CD4-positive, alpha-beta T cell treated with Interferon alpha-2 for 1 hour (primary cell): ENCODE measurements around the gene SLC12A4.
"Not testable (repeated sequence)": the region's sequence is repeated elsewhere in the genome, so short reads cannot be mapped to it uniquely, and the experiment has no call there.

Experiments used
- DNase-seq, 2 donors: peaks; one replicate each; pipeline ENCODE4 v3.0.0-alpha.2; 2020 to 2022

The SLC12A4 gene

DNA sequence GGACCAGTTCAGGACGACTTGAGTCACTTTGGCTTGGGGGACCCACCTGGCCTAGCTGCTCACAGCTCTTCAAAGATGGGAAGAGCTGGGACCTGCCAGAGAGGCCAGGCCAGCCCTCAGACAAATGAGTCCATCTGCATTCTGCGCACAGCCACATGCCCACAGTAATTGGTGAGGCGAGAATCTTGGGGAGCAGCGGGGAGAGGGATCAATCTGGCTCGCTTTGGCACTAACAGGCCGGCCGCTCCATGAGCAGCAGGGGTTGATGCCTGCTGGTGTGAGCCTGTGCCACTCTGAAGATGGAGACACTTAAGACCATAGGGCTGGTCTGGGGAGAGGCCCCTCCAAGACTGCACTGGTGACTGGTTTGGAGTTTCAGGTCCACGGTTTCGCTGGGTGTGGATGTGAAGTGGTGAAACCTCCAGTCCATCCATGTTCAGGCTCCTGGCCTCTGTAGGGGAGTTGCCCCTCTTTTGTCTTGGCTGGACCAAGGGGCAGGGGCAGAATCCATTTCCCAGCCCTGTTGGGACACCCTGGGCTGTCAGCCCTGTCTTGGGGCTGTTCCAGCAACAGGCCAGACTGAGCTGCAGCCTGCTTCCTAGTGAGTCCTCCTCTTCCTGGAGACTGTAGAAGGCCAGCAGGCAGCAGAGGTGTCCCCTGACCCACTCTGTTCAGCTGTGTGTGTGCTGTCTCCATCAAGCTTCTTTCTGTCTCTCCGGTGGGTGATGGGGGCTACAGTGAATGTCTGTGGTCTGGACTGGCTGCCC lies 44.1 kb downstream of the SLC12A4 start:
- no peak for DNase-seq

DNA sequence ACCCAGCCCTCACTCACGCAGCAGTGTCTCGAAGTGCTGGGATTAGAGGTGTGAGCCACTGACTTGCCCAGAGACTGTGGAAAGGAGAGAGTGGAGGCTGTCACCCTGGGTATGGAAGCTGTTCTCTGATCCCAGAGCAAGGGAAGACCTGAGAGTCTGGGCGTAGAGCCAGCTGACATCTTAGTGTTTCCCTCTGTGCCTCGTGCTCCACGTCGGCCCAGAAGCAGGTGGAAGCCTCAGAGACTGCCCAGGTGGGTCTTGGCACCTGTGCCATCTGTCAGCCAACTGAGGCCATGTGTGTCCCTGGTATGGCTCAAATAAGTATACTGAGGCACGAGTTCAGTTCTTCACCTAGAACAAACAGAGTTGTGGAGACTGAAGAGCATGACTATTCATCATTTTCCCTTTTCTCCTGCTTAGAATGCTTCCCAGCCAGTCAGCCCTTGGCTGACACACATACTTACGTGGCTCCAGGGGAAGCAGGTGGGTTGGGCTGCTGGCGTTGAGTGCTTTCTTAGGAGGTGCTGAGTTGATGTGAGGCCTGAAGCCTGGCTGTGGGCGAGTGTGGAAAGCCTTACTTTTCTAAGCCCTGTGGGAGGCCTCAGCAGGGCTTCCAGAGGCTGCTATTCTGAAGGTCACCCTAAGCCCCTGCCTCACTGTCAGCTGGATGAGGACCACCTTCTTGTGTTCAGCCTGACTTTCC lies 44.9 kb downstream of the SLC12A4 start:
- DNase-seq: no peak

DNA sequence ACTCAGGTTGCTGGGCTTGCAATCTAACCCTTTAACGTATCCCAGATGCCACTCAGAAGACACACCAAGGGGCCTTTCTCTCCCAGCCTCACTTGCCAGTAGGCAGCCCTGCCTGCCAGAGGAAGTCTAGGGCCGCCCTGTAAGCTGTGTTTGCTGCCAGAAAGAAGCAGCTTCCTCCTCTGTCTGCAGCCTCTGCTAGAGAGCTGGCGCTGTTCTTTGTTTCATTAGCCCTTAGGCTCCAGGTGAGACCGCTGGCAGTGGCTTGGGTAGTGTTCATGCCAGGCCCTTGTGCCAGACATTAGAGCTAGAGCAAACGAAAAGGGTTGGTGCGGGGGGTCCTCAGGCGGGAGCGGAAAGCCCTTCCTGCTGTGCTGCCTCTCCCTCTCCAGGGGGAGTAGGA lies 45.7 kb downstream of the SLC12A4 start:
- no peak for DNase-seq

- no peak for DNase-seq
Observed at GRCh38 chr16:67922221-67922620, 46.2 kb downstream of the SLC12A4 start.

GRCh38 chr16:67919622-67920221 lies 48.7 kb downstream of the SLC12A4 start:
- no peak for DNase-seq

DNA sequence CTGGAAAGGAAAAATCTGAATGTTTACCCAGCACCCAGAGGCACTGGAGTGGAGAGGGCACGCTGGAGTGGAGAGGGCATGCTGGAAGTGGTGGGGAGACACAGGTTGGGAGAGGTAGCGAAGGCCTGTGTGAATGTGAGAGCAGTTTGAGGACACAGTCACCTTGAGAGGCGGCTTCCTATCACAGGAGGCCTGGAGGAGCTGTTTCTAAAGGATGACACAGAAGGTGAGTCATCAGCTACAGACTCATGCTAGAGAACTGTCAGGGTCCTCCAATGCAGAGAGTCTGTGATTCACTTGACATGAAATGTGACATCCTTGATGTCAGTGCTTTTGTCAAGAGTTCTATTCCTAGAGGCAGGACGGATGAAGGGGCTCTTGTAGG lies 50.6 kb downstream of the SLC12A4 start:
- DNase-seq: no peak

- DNase-seq: no peak
Observed at GRCh38 chr16:67917140-67917851, 51.1 kb downstream of the SLC12A4 start.

- no peak for DNase-seq
Observed at GRCh38 chr16:67915831-67916723, 52.4 kb downstream of the SLC12A4 start.

DNA sequence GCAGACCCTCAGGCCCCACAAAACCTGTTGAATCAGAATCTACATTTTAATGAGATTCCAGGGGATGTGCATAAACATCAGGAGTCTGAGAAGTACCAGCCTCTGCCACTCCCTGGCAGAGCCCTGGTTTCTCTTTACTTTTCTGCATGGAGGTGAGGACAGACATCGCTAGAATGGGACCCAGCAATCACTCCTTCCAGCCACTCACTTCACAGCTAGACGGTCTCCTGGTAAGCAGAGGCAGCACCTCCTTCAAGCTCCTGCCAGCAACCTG lies 53.0 kb downstream of the SLC12A4 start:
- not testable (repeated sequence) for DNase-seq

DNA sequence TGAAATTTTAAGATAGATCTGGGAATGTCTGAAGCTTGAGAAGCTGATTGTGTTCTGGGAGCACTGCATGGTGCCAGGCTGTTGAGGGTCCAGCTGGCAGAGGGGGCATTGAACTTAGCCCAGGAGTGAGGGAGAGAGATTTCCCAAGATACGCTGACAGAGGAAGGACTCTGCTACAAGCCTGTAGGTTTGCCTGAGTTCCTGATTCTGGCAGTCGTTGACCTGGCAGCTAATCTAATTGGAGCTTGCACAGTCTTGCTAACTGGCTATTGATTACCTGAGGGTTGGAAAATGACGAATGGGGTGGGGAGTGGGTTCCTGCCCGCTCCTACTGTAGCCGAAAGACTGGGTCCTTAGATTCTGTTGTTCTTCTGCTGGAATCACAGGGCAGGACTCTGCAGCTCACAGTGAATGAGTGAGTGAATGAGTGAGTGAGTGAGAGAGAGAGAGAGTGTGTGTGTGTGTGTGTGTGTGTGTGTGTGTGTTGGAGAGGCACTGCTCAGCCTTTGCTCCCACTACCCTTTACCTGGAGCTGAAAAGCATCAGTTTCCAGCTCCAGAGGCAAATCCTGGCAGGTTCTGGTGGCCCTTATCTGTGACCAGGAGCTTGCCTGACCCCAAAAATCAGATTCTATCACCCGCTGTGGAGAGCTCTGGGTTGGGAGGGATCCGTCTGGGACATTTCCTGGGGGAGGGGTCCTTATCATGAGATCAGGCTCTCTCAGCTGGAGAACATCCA lies 53.5 kb downstream of the SLC12A4 start:
- no peak for DNase-seq

GRCh38 chr16:67910158-67910557 lies 58.3 kb downstream of the SLC12A4 start:
- no peak for DNase-seq

DNA sequence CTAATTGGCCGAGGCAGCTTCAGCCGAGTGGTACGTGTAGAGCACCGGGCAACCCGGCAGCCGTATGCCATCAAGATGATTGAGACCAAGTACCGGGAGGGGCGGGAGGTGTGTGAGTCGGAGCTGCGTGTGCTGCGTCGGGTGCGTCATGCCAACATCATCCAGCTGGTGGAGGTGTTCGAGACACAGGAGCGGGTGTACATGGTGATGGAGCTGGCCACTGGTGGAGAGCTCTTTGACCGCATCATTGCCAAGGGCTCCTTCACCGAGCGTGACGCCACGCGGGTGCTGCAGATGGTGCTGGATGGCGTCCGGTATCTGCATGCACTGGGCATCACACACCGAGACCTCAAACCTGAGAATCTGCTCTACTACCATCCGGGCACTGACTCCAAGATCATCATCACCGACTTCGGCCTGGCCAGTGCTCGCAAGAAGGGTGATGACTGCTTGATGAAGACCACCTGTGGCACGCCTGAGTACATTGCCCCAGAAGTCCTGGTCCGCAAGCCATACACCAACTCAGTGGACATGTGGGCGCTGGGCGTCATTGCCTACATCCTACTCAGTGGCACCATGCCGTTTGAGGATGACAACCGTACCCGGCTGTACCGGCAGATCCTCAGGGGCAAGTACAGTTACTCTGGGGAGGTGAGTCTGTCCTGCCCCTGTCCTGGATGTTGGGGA lies 59.2 kb downstream of the SLC12A4 start:
- DNase-seq: no peak

- DNase-seq: no peak
Observed at GRCh38 chr16:67907397-67908180, 60.8 kb downstream of the SLC12A4 start.

GRCh38 chr16:67902831-67903230 lies 65.6 kb downstream of the SLC12A4 start:
- DNase-seq: no peak

- DNase-seq: no peak
Observed at GRCh38 chr16:67901734-67902133, 66.7 kb downstream of the SLC12A4 start.

- DNase-seq: no peak
Observed at GRCh38 chr16:67897231-67897630, 71.2 kb downstream of the SLC12A4 start.

GRCh38 chr16:67893743-67894399 lies 74.6 kb downstream of the SLC12A4 start:
- DNase-seq: peak in 1 of 2 donors; percentile 11
